Testis (tissue), 3 donors: ENCODE data around the gene GRK1. TPM values are rescaled to one million over a fixed set of nuclear protein-coding genes. Genes with fewer than 3 reads are reported as not detected.

ENCODE experiments used
- DNase-seq: peaks from one replicate; pipeline ENCODE4 v3.0.0-alpha.2; 2019
- H3K27ac ChIP-seq, 2 donors: fragments of 200-600 bp; sonication (generic); one replicate each; pipeline ENCODE4 v1.5.1; 2019
- H3K27me3 ChIP-seq: fragments of 200-600 bp; sonication (generic); one replicate; pipeline ENCODE4 v1.5.1; 2019
- H3K36me3 ChIP-seq: fragments of 200-600 bp; sonication (generic); one replicate; pipeline ENCODE4 v1.5.1; 2017; ENCODE audit warnings: low read depth; ENCODE audit errors: missing control alignments
- H3K4me1 ChIP-seq: fragments of 200-600 bp; sonication (generic); one replicate; pipeline ENCODE4 v1.5.1; 2019
- H3K4me3 ChIP-seq, 2 donors: fragments of 200-600 bp; sonication (generic); one replicate each; pipeline ENCODE4 v1.5.1; 2017 to 2019
- H3K9me3 ChIP-seq: fragments of 200-600 bp; sonication (generic); one replicate; pipeline ENCODE4 v1.5.1; 2017
- CTCF ChIP-seq, 3 experiments: fragments of 450-650 bp in 2 of 3; fragments of 200-600 bp in 1 of 3; sonication (generic) in 1 of 3; IDR thresholded peaks; one replicate each; pipeline ENCODE4 v1.5.1; 2016 to 2019; ENCODE audit warnings: antibody characterized with exemption in 3 of 3, mild to moderate bottlenecking in 2 of 3, moderate library complexity in 1 of 3
- POLR2A ChIP-seq: fragments of 450-650 bp; IDR thresholded peaks from one replicate; pipeline ENCODE4 v1.6.1; 2017; ENCODE audit warnings: antibody characterized with exemption, mild to moderate bottlenecking, moderate library complexity
- WGBS, 2 donors: methylation state at CpG; one replicate each; pipeline ENCODE4 v1.1.5; 2018; 5-methylcytosine and 5-hydroxymethylcytosine counted together
- intact Hi-C: fragments of 100-400 bp; cut with DNase I; formaldehyde crosslinking; loops from one replicate; pipeline ENCODE4 v1.15.1; 2023; ENCODE audit warnings: low total_unique reads
- polyA plus RNA-seq: library from polyadenylated mRNA; stranded (reverse); fragments of 350-450 nt; fragmentation: Illumina TruSeq; extraction: RNeasy Lipid Tissue Mini Kit (QIAGEN cat#74804); gene quantifications from one replicate; pipeline ENCODE4 v1.2.3, GENCODE V29; 2014; ENCODE audit warnings: low read depth, low replicate concordance; ENCODE audit not compliant: insufficient read depth
- total RNA-seq, 2 donors: library from RNA; depleted of rRNA; stranded (reverse); fragments of >200 nt; gene quantifications; one replicate each; pipeline ENCODE4 v1.2.3, GENCODE V29; 2016

The GRK1 gene
- total and polyA plus RNA-seq, 3 donors from 2014 or later, result 0.55 to 2.1 (median 0.87) TPM

DNA sequence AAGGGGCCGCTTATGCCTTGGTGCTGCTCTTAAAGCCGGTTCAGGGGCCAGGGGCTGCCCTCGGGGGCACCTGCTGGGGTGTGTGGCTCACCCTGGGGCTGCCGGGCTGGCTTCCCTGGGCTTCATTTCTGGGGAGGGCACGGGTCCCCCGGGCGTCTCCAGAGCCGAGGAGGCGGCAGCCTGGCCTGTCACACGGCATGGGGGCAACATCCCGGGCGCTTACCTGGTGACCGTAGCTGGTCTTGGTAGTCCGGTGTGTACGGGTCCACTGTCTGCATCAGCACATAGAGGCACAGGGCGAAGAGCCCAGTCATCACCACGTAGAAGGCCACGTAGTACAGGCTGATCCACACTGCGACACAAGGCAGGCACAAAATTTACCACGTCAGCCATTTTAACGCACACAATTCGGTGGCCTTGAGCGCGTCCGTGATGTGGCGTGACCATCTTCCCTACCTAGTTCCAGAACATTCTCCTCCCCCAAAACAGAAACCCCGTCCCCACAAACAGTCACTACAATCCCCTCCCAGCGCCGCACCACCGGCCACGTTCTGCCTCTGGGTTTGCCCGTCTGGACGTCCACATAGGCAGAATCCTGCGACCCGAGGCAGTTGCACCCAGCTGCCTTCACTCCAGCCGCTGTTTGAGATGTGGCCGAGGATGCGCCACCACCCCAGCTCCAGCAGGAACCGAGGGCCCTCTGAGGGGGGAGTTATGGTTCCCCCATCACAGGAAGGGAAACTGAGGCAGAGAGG lies 12.3 kb upstream of the GRK1 start:
- no peaks in the 10 kb centered on the region for H3K4me1 ChIP-seq
- no peak overlapping the region for H3K27ac ChIP-seq
- DNase-seq, result no peak
- H3K4me3 ChIP-seq, result no peak overlapping the region
- TF ChIP-seq CTCF (IDR thresholded peaks at IDR 0.05), result no peak
- TF ChIP-seq POLR2A, result no peak
- WGBS, 2 donors, result 90 to 94% methylated on average over 19 to 39 of the region's 39 CpGs
- no peaks in the 10 kb centered on the region for H3K9me3 ChIP-seq
- H3K36me3 ChIP-seq, result no peaks in the 10 kb centered on the region
- no peaks in the 10 kb centered on the region for H3K27me3 ChIP-seq
- intact Hi-C loops, result no loop called here

GRCh38 chr13:113655346-113656002 lies 11.5 kb upstream of the GRK1 start:
- no peak for DNase-seq
- TF ChIP-seq POLR2A, result no peak
- no peak for TF ChIP-seq CTCF (IDR thresholded peaks at IDR 0.05)
- no peaks in the 10 kb centered on the region for H3K4me1 ChIP-seq
- no peak overlapping the region for H3K4me3 ChIP-seq
- no peaks in the 10 kb centered on the region for H3K36me3 ChIP-seq
- no peaks in the 10 kb centered on the region for H3K9me3 ChIP-seq
- H3K27ac ChIP-seq, result no peak overlapping the region
- no peaks in the 10 kb centered on the region for H3K27me3 ChIP-seq
- WGBS, 2 donors, result 82 to 86% methylated on average over 14 to 15 of the region's 15 CpGs
- intact Hi-C loops, result no loop called here

DNA sequence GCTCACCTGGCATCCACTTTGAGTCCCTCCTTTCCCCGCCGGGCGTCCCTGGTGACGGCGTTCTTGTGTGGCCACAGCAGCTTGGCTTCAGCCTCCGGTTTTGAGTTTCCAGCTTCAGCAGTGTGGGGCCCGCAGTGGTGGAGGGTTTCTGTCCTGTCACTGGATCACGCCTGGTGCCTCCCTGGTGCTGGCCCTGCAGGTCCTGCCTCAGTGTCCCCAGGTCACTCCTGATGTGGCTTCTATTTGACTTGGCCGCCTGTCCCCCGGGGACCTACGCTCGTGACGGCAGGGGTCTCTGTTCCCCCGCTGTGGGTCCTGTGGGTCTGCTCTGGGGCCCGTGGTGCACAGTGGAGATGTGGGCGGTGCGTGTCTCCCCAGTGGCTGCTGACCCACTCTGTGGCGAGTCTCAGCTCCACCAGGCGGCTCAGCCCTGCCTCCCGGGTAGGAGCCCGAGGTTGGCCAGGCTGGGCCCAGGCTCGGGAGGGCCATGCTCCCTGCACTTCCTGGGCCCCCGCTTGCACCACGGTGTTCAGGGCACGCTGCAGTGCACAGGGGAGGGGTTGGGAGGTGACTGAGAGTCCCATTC lies 10.9 kb upstream of the GRK1 start:
- no peaks in the 10 kb centered on the region for H3K9me3 ChIP-seq
- no peak overlapping the region for H3K27ac ChIP-seq
- H3K27me3 ChIP-seq, result no peaks in the 10 kb centered on the region
- DNase-seq, result no peak
- no peaks in the 10 kb centered on the region for H3K36me3 ChIP-seq
- TF ChIP-seq POLR2A (no peak), CTCF (IDR thresholded peaks at IDR 0.05) (no peak)
- H3K4me1 ChIP-seq, result no peaks in the 10 kb centered on the region
- WGBS, 2 donors, result 93 to 94% methylated on average over 10 to 24 of the region's 25 CpGs
- intact Hi-C loops, result no loop called here
- no peak overlapping the region for H3K4me3 ChIP-seq

DNA sequence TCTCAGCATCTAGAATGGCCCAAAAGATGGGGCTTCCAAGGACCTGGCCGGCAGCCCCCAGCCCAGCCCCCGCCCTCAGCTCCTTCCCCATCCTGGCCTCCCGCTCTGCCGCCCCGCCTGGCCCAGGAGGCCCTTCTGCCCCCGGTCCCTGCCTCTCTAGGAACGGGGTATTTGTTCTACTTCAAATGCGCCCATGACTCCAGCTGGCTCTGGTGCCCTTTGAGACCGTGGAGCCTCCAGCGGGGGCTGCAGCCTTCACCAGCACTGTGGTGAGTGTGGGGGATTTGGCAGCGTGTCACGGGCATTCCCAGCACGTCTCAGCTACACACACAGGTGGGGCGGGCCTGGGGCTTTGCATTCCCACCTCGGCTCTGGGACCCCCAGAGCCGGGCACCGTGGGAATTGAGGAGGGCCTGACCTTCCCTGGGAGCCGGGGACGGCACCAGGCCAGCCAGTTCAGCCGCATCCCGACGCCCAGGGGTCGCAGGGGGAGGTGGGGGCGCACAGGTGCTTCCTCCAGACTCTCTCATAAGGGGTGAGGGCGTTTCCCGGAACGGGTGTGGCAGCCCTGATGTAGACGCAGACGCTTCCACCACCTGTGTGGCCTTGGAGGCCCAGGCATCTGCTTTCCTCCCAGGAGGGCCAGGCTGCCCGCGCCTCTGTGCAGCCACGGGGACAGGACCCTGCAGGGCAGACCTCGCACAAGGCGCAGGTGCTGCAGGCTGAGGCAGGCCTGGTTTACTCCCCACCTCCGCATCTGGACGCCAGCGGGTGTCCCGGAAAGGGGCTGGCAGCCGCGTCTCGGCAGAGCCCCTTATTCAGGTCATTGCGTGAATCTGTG lies 10.0 kb upstream of the GRK1 start:
- H3K27ac ChIP-seq, result no peak overlapping the region
- 80 to 86% methylated on average over 21 to 42 of the region's 42 CpGs for WGBS, 2 donors
- no peak for DNase-seq
- H3K27me3 ChIP-seq, result no peaks in the 10 kb centered on the region
- intact Hi-C loops, result no loop called here
- H3K9me3 ChIP-seq, result no peaks in the 10 kb centered on the region
- no peaks in the 10 kb centered on the region for H3K36me3 ChIP-seq
- H3K4me3 ChIP-seq, result no peak overlapping the region
- TF ChIP-seq POLR2A (no peak), CTCF (IDR thresholded peaks at IDR 0.05) (no peak)
- H3K4me1 ChIP-seq, result no peaks in the 10 kb centered on the region
